SK-N-SH treated with all-trans-retinoic acid at 6 μM for 48 hours (cell line): Measurements from ENCODE around the gene SELPLG.
A peak's percentile ranks its signal among the peaks of the same experiment; 100 is the strongest.

Experiments
- ATAC-seq: fragments of 200-7000 bp; cut with Tn5 transposase; 3 replicates; pipeline ENCODE4 v1.9.1; 2020; ENCODE audit warnings: mild to moderate bottlenecking, moderate library complexity
- ARNTL ChIP-seq: fragments of 450-650 bp; formaldehyde crosslinking; IDR thresholded peaks from 2 replicates; pipeline ENCODE4 v1.5.0; 2020; ENCODE audit warnings: low read depth, mild to moderate bottlenecking, moderate library complexity, borderline replicate concordance
- CSDC2 ChIP-seq: fragments of 250-450 bp; sonication (Bioruptor Pico); IDR thresholded peaks from 2 replicates; pipeline ENCODE4 v1.5.0; 2020; ENCODE audit warnings: mild to moderate bottlenecking, moderate library complexity
- CSRNP3 ChIP-seq: fragments of 250-450 bp; sonication (Bioruptor Pico); IDR thresholded peaks from 2 replicates; pipeline ENCODE4 v1.5.1; 2021; ENCODE audit warnings: mild to moderate bottlenecking, moderate library complexity
- GLIS3 ChIP-seq: fragments of 250-450 bp; sonication (Bioruptor Pico); IDR thresholded peaks from 2 replicates; pipeline ENCODE4 v1.5.0; 2020; ENCODE audit warnings: mild to moderate bottlenecking, moderate library complexity
- OSR1 ChIP-seq: fragments of 250-450 bp; sonication (Bioruptor Pico); IDR thresholded peaks from 2 replicates; pipeline ENCODE4 v1.8.0; 2022; ENCODE audit warnings: moderate library complexity, mild to moderate bottlenecking, inconsistent platforms
- PATZ1 ChIP-seq: fragments of 250-450 bp; sonication (Bioruptor Pico); IDR thresholded peaks from 2 replicates; pipeline ENCODE4 v1.8.0; 2020; ENCODE audit warnings: mild to moderate bottlenecking, moderate library complexity, borderline replicate concordance
- PPARA ChIP-seq: fragments of 250-450 bp; sonication (Bioruptor Pico); IDR thresholded peaks from 2 replicates; pipeline ENCODE4 v1.5.0; 2020; ENCODE audit warnings: mild to moderate bottlenecking, borderline replicate concordance
- RARB ChIP-seq: fragments of 250-450 bp; sonication (Bioruptor Pico); IDR thresholded peaks from 2 replicates; pipeline ENCODE4 v1.8.0; 2021; ENCODE audit warnings: mild to moderate bottlenecking, moderate library complexity
- TOX ChIP-seq: fragments of 250-450 bp; sonication (Bioruptor Pico); IDR thresholded peaks from 2 replicates; pipeline ENCODE4 v1.8.0; 2021; ENCODE audit warnings: mild to moderate bottlenecking, moderate library complexity, borderline replicate concordance
- ZC3H10 ChIP-seq: fragments of 250-450 bp; sonication (Bioruptor Pico); IDR thresholded peaks from 2 replicates; pipeline ENCODE4 v1.5.1; 2021; ENCODE audit warnings: mild to moderate bottlenecking, moderate library complexity
- ZFP3 ChIP-seq: fragments of 250-450 bp; sonication (Bioruptor Pico); IDR thresholded peaks from 2 replicates; pipeline ENCODE4 v1.5.0; 2020; ENCODE audit warnings: mild to moderate bottlenecking, moderate library complexity
- ZFP30 ChIP-seq: fragments of 450-650 bp; formaldehyde crosslinking; IDR thresholded peaks from 2 replicates; pipeline ENCODE4 v1.5.0; 2022; ENCODE audit warnings: mild to moderate bottlenecking, moderate library complexity
- ZNF565 ChIP-seq: fragments of 450-650 bp; formaldehyde crosslinking; conservative IDR thresholded peaks from 2 replicates; pipeline ENCODE4 v1.5.0; 2020; ENCODE audit warnings: low read depth, mild to moderate bottlenecking, moderate library complexity
- ZNF8 ChIP-seq: fragments of 450-650 bp; formaldehyde crosslinking; IDR thresholded peaks from 2 replicates; pipeline ENCODE4 v1.5.0; 2020; ENCODE audit warnings: mild to moderate bottlenecking, moderate library complexity
- TF ChIP-seq, protein P1 (sequence below): fragments of 250-450 bp; sonication (Bioruptor Pico); IDR thresholded peaks from 2 replicates; pipeline ENCODE4 v1.5.1; 2020; ENCODE audit warnings: low read depth, mild to moderate bottlenecking, moderate library complexity
- TF ChIP-seq, protein P2 (sequence below): fragments of 250-450 bp; sonication (Bioruptor Pico); IDR thresholded peaks from 2 replicates; pipeline ENCODE4 v1.8.0; 2021; ENCODE audit warnings: low read depth, mild to moderate bottlenecking, moderate library complexity, borderline replicate concordance

SELPLG gene

DNA sequence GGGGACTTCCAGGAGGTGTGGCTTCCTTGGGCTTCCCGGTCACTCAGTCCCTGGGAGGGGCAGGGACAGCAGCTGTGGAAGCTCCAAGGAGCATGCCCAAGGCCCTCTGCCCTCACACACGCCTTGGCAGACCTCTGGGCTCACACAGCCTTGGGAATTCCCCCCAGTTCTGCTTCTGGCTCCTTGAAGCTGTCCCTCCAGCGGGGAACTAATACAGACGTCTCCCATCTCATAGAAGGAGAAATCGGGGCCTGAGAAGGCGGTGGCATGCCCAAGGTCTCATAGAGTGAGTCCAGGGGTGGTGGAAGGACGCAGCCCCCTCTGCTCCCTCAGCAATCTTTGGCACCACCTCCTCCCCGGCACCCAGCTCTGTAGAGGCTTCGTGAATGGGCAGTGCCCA, 20.1 kb downstream of the SELPLG start:
- no peak for ATAC-seq
- TF ChIP-seq OSR1 = no peak
- no peak for TF ChIP-seq GLIS3 (CRISPR knock-in tag)

DNA sequence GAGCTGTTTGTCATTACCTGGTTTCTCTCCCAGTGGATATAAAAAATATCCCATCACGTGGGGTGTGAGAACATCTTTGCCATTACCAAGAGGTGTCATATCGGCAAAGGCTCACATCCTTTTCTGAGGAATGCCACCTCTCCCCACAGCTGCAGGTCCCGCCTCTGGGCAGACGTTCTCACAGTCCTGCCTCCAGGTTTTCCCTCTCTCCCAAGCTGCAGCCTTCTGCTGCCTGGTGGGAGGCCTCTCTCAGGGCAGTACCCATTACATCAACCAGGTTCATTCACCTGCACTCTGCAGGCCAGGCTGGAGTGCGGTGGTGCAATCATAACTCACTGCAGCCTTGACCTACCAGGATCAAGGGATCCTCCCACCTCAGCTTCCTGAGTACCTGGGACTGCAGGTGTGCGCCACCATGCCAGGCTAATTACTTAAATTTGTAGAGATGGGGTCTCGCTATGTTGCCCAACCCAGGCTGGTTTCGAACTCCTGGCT, 20.9 kb downstream of the SELPLG start:
- TF ChIP-seq ZNF565 (no peak), ZC3H10 (CRISPR knock-in tag) (no peak), CSDC2 (CRISPR knock-in tag) (no peak), RARB (CRISPR knock-in tag) (no peak), ZNF8 (CRISPR knock-in tag) (no peak)
- ATAC-seq = peak; percentile 11; the same call in 1 of the 3 replicates

DNA sequence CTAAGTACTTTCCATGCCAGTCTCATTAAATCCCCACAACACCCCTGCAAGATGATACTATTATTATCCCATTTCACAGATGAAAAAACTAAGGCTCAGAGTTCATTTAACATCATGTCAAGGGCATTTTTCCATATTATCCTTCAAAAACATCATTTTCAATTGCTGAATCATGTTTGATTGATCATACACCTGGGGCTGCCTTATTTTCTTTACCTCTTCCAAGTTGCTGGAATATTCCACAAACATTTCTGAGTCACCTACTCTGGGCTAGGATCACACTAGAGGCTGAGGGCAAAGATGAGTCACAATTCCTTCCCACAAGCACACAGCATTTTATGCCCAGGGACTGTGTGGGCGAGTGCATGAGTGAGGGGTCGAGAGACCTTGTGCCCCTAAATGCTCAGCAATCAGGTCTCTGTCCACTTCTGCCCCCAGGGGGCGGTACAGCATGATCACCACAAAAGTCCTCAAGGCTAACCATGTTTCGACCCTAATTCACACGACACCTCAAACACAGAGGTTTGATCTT, 21.7 kb downstream of the SELPLG start:
- TF ChIP-seq, protein P1, sequence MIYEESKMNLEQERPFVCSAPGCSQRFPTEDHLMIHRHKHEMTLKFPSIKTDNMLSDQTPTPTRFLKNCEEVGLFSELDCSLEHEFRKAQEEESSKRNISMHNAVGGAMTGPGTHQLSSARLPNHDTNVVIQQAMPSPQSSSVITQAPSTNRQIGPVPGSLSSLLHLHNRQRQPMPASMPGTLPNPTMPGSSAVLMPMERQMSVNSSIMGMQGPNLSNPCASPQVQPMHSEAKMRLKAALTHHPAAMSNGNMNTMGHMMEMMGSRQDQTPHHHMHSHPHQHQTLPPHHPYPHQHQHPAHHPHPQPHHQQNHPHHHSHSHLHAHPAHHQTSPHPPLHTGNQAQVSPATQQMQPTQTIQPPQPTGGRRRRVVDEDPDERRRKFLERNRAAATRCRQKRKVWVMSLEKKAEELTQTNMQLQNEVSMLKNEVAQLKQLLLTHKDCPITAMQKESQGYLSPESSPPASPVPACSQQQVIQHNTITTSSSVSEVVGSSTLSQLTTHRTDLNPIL (CRISPR knock-in tag) = no peak
- no peak for TF ChIP-seq PPARA (CRISPR knock-in tag)
- TF ChIP-seq ARNTL (CRISPR knock-in tag) = no peak
- ATAC-seq = peak; percentile 60

GRCh38 chr12:108610856-108611605, 22.7 kb downstream of the SELPLG start:
- TF ChIP-seq PATZ1 (no peak), CSDC2 (CRISPR knock-in tag) (no peak), PPARA (CRISPR knock-in tag) (no peak), RARB (CRISPR knock-in tag) (no peak)
- TF ChIP-seq, protein P2, sequence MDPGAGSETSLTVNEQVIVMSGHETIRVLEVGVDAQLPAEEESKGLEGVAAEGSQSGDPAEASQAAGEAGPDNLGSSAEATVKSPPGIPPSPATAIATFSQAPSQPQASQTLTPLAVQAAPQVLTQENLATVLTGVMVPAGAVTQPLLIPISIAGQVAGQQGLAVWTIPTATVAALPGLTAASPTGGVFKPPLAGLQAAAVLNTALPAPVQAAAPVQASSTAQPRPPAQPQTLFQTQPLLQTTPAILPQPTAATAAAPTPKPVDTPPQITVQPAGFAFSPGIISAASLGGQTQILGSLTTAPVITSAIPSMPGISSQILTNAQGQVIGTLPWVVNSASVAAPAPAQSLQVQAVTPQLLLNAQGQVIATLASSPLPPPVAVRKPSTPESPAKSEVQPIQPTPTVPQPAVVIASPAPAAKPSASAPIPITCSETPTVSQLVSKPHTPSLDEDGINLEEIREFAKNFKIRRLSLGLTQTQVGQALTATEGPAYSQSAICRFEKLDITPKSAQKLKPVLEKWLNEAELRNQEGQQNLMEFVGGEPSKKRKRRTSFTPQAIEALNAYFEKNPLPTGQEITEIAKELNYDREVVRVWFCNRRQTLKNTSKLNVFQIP (CRISPR knock-in tag) = no peak
- TF ChIP-seq, all 23 proteins: peak for 0
- ATAC-seq = no peak

DNA sequence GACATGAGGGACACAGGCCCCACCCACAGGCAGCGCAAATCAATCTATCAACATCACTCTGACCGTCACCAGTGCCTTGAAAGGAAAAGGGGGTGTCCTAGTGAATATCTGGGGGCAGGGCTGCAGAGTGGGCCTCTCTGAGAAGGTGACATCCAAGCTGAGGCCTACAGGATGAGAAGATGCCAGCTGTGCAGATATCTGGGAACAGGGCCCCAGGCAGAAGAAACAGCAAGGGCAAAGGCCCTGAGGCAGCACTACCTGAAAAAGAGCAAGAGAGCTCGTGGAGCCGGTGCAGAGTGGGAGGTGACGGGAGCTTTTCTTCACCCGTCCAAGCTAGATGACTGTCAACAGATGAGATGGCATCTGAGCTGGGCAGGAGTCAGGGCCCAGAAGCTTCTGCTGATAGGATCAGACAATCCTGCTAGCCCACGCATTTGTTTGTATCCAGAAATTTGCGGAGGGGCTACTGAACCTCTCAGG, 23.3 kb downstream of the SELPLG start:
- ATAC-seq = no peak
- no peak for TF ChIP-seq PPARA (CRISPR knock-in tag)
- TF ChIP-seq ZNF565 = no peak
- no peak for TF ChIP-seq PATZ1
- no peak for TF ChIP-seq RARB (CRISPR knock-in tag)
- TF ChIP-seq TOX (CRISPR knock-in tag) = no peak
- no peak for TF ChIP-seq OSR1
- TF ChIP-seq, protein P2 (CRISPR knock-in tag) = no peak
- no peak for TF ChIP-seq CSRNP3
- TF ChIP-seq ZC3H10 (CRISPR knock-in tag) = no peak
- TF ChIP-seq, protein P1 (CRISPR knock-in tag) = no peak
- no peak for TF ChIP-seq GLIS3 (CRISPR knock-in tag)
- TF ChIP-seq CSDC2 (CRISPR knock-in tag) = no peak
- no peak for TF ChIP-seq ZFP3 (CRISPR knock-in tag)
- no peak for TF ChIP-seq ZFP30 (CRISPR knock-in tag)
